PC-9 (cell line): ENCODE measurements around the gene LMAN2. TPM values are rescaled to one million over a fixed set of nuclear protein-coding genes. Genes with fewer than 3 reads are reported as not detected.

Experiments
- BruUV-seq: library from RNA; stranded (reverse); fragments of 400-500 nt; replicated peaks from 2 replicates; lab custom pipeline; 2021; lab: Mats Ljungman, UMichigan
- CTCF ChIA-PET: fragments of 300-600 bp; sonication (Branson Sonifier 250); formaldehyde crosslinking; loops from one replicate; lab custom pipeline; 2022; ENCODE audit warnings: antibody characterized with exemption; lab: Charles Lee
- POLR2A ChIA-PET: fragments of 300-600 bp; sonication (Branson Sonifier 250); formaldehyde crosslinking; loops from one replicate; lab custom pipeline; 2022; ENCODE audit warnings: antibody characterized with exemption; ENCODE audit not compliant: unreplicated experiment; lab: Charles Lee
- DNase-seq, 2 experiments: peaks; one replicate each; pipeline versions ENCODE4 v3.0.0 to v3.0.0-alpha.2; 2015 to 2022; ENCODE audit warnings: mixed read lengths in 1 of 2
- H2AFZ ChIP-seq: fragments of 200-600 bp; sonication (generic); 2 replicates; pipeline ENCODE4 v1.8.1; 2017; ENCODE audit warnings: antibody characterized with exemption
- H3F3A ChIP-seq: fragments of 200-600 bp; sonication (generic); 2 replicates; pipeline ENCODE4 v1.8.1; 2017; ENCODE audit warnings: antibody characterized with exemption, mild to moderate bottlenecking, low read depth; ENCODE audit not compliant: insufficient read depth
- H3K27ac ChIP-seq: fragments of 200-600 bp; sonication (generic); 2 replicates; pipeline ENCODE4 v1.6.1; 2016; ENCODE audit warnings: mixed run types
- H3K27me3 ChIP-seq: fragments of 200-600 bp; sonication (generic); 2 replicates; pipeline ENCODE4 v1.6.1; 2016; ENCODE audit warnings: low read depth, mixed run types; ENCODE audit not compliant: insufficient read depth
- H3K36me3 ChIP-seq: fragments of 200-600 bp; sonication (generic); 2 replicates; pipeline ENCODE4 v1.6.1; 2016; ENCODE audit warnings: low read depth, mixed run types
- H3K4me1 ChIP-seq: fragments of 200-600 bp; sonication (generic); replicated peaks from 2 replicates; pipeline ENCODE4 v1.6.1; 2016; ENCODE audit warnings: mixed run types; ENCODE audit not compliant: insufficient read depth
- H3K4me2 ChIP-seq: fragments of 200-600 bp; sonication (generic); 2 replicates; pipeline ENCODE4 v1.6.1; 2017; ENCODE audit warnings: mixed run types
- H3K4me3 ChIP-seq: fragments of 200-600 bp; sonication (generic); 2 replicates; pipeline ENCODE4 v1.6.1; 2016; ENCODE audit warnings: mixed run types
- H3K79me2 ChIP-seq: fragments of 200-600 bp; sonication (generic); 2 replicates; pipeline ENCODE4 v1.6.1; 2017; ENCODE audit warnings: low read depth, mixed run types
- H3K9me2 ChIP-seq: fragments of 200-600 bp; sonication (generic); 2 replicates; pipeline ENCODE4 v1.8.1; 2017; ENCODE audit warnings: mild to moderate bottlenecking; ENCODE audit not compliant: insufficient read depth
- H3K9me3 ChIP-seq: fragments of 200-600 bp; sonication (generic); 2 replicates; pipeline ENCODE4 v1.8.1; 2016; ENCODE audit warnings: low read depth; ENCODE audit not compliant: insufficient read depth
- H4K20me1 ChIP-seq: fragments of 200-600 bp; sonication (generic); 2 replicates; pipeline ENCODE4 v1.8.1; 2017; ENCODE audit not compliant: insufficient read depth
- EZH2 ChIP-seq: fragments of 200-600 bp; sonication (generic); IDR thresholded peaks from 2 replicates; pipeline ENCODE4 v1.8.0; 2017; ENCODE audit warnings: antibody characterized with exemption, low read depth
- intact Hi-C: fragments of 100-400 bp; cut with micrococcal nuclease; formaldehyde crosslinking; loops from one replicate; pipeline ENCODE4 v1.10.0; 2022; ENCODE audit not compliant: unreplicated experiment
- total RNA-seq: library from RNA; stranded (reverse); gene quantifications from 2 replicates; pipeline ENCODE4 v1.2.3, GENCODE V29; 2021
- TF ChIP-seq, protein P1 (sequence below): fragments of 200-600 bp; sonication (generic); conservative IDR thresholded peaks from 2 replicates; pipeline ENCODE4 v1.6.1; 2017; ENCODE audit warnings: mixed run types, antibody characterized with exemption, mild to moderate bottlenecking, moderate library complexity

Gene LMAN2
- total RNA-seq, 1 experiment from 2014 or later = 153 TPM

DNA sequence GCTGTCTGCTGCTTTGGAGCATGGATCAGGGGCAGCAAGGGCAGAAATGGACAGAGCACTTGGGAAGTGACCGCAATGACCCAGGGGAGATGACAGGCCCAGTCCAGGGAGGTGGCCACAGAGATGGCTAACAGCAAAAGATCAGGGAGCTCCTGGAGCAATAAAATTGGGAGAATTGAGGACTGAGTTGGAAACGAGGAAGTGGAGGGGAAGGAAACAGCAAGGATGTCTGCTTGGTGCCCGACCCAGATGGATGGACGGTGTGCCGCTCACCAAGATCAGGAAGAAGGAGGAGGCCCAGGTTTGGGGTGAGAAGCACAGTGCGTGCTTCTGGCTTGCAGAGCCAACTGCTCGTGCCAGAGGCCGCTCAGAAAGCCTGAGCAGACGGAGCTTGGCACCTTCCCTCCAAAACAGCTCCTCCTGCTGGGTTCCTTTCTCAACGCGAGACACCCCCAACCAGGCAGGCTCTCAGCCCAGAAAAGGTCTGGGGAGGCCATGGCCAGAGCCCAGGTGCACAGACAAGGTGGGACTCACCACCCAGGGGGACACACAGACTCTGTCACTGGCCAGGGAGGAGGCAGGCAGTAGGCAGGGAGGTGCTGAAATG lies 31.1 kb upstream of the LMAN2 start:
- no peak for DNase-seq
- ChIA-PET CTCF (no interaction called here), POLR2A (no interaction called here)
- Histone ChIP-seq H3F3A (peaks cover 4% of the 10 kb centered on the region; the same call in 1 of the 2 replicates), H3K9me3 (no peaks in the 10 kb centered on the region), H3K27ac (no peak overlapping the region), H3K36me3 (no peaks in the 10 kb centered on the region), H3K4me1 (peaks cover 11% of the 10 kb centered on the region; the same call in 1 of the 2 replicates), H3K4me3 (no peak overlapping the region), H2AFZ (no peak overlapping the region), H3K4me2 (no peak overlapping the region), H4K20me1 (no peaks in the 10 kb centered on the region), H3K9me2 (no peaks in the 10 kb centered on the region), H3K27me3 (no peaks in the 10 kb centered on the region), H3K79me2 (no peaks in the 10 kb centered on the region)
- no TSS peak for BruUV-seq
- intact Hi-C loops = no loop called here
- TF ChIP-seq, protein P1, sequence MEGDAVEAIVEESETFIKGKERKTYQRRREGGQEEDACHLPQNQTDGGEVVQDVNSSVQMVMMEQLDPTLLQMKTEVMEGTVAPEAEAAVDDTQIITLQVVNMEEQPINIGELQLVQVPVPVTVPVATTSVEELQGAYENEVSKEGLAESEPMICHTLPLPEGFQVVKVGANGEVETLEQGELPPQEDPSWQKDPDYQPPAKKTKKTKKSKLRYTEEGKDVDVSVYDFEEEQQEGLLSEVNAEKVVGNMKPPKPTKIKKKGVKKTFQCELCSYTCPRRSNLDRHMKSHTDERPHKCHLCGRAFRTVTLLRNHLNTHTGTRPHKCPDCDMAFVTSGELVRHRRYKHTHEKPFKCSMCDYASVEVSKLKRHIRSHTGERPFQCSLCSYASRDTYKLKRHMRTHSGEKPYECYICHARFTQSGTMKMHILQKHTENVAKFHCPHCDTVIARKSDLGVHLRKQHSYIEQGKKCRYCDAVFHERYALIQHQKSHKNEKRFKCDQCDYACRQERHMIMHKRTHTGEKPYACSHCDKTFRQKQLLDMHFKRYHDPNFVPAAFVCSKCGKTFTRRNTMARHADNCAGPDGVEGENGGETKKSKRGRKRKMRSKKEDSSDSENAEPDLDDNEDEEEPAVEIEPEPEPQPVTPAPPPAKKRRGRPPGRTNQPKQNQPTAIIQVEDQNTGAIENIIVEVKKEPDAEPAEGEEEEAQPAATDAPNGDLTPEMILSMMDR = no peak
- no peak for TF ChIP-seq EZH2

DNA sequence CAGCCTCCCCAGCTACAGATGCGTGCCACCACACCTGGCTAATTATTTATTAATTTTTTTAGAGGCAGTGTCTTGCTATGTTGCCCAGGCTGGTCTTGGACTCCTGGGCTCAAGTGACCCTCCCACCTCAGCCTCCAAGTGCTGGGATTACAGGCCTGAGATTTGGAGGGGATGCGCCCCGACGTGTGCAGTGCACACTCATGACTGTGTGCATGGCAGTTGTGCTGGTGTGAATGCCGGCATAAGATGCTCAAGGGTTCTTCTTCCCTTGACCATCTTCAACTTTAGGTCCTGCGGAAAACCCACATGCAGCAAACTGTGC lies 29.3 kb upstream of the LMAN2 start:
- BruUV-seq = no TSS peak
- H3K4me1 ChIP-seq = peaks cover 9% of the 10 kb centered on the region; the same call in 1 of the 2 replicates
- POLR2A ChIA-PET = no interaction called here
- H3K9me2 ChIP-seq = no peaks in the 10 kb centered on the region
- no peak for DNase-seq
- intact Hi-C loops = no loop called here
- CTCF ChIA-PET = no interaction called here
- H4K20me1 ChIP-seq = no peaks in the 10 kb centered on the region
- peaks cover 4% of the 10 kb centered on the region; the same call in 1 of the 2 replicates for H3F3A ChIP-seq
- H3K27ac ChIP-seq = no peak overlapping the region
- TF ChIP-seq, protein P1 = no peak
- no peaks in the 10 kb centered on the region for H3K79me2 ChIP-seq
- no peak overlapping the region for H2AFZ ChIP-seq
- no peaks in the 10 kb centered on the region for H3K9me3 ChIP-seq
- no peak overlapping the region for H3K4me3 ChIP-seq
- H3K36me3 ChIP-seq = no peaks in the 10 kb centered on the region
- H3K4me2 ChIP-seq = no peak overlapping the region
- no peaks in the 10 kb centered on the region for H3K27me3 ChIP-seq

DNA sequence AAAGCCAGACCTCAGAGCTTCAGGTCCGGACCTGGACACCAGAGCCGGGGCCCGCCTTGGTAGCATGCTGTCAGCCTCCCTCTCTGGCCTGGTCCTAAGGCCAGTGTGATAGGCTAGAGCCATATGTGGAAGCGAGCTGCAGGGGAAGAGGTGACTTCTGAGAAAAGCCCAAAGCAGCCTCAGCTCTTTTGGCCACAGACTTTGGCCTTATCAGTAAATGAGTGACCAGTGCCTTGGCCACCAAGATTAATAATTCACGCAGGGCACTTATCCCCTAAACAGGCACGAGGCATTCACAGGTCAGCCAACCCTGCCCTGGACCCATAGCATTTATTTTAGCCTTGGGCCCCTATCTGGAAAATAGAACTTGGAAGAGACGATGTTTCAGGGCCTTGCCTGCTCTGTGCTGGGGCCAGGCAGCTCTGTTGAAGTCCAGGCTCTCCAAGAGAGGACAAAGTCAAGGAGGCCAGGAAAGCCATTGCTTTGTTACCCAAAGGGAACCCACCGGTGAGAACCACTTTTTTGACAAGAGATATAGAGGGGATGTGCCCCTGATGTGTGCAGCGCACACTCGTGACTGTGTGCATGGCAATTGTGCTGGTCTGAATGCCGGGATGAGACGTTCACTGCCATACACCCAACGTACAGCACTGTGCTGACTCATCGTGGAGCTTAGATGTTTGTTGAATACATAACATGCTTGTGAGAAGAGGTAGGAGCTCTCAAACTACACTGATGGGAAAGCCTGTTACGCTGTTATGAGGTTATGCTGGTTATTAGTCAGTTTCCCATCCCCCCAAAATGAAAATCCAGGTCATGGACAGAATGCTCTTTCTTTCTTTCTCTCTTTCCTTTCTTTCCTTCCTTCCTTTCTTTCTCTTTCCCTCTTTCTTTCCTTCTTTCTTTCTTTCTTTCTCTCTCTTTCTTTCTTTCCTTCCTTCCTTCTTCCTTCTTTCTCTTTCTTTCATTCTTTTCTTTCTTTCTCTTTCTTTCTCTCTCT lies 27.7 kb upstream of the LMAN2 start:
- Histone ChIP-seq H4K20me1 (no peaks in the 10 kb centered on the region), H3K4me1 (peaks cover 9% of the 10 kb centered on the region; the same call in 1 of the 2 replicates), H3K79me2 (no peaks in the 10 kb centered on the region), H3K27me3 (no peaks in the 10 kb centered on the region), H3K36me3 (no peaks in the 10 kb centered on the region), H3K27ac (no peak overlapping the region), H3K9me2 (no peaks in the 10 kb centered on the region), H3K4me3 (no peak overlapping the region), H2AFZ (no peak overlapping the region; the same call in 1 of the 2 replicates), H3K4me2 (no peak overlapping the region), H3K9me3 (no peaks in the 10 kb centered on the region), H3F3A (peaks cover 4% of the 10 kb centered on the region; the same call in 1 of the 2 replicates)
- TF ChIP-seq, protein P1 = no peak
- no peak for TF ChIP-seq EZH2
- BruUV-seq = no TSS peak
- ChIA-PET CTCF (interaction anchor here (0.6 to 1.8 kb wide), 4 partner anchors 9 to 732 kb away, joined by 3 to 17 read pairs (median 4); partner anchors contain the start of gene TSPAN17), POLR2A (interaction anchor here (0.6 to 0.7 kb wide), 2 partner anchors 47 to 59 kb away, joined by 6 to 30 read pairs; no protein-coding TSS in a partner anchor)
- intact Hi-C loops = no loop called here
- peak; percentile 41 to 71 for DNase-seq
